ENCODE measurements around the gene CLDN6. TPM values are rescaled to one million over a fixed set of nuclear protein-coding genes. Genes with fewer than 3 reads are reported as not detected.

CLDN6 gene
- total and polyA plus RNA-seq, 9 of the 15 experiments (the other 6 are each of a cell fraction or from before 2014, with no cell fraction given) = 0.22 to 0.75 (median 0.38) TPM; not detected in 3

- TF ChIP-seq NR4A1 (CRISPR knock-in tag; IDR thresholded peaks at IDR 0.05) (peak; percentile 45; the same call in 1 of the 2 replicates), NR4A1 (tag; IDR thresholded peaks at IDR 0.05) (peak; percentile 65; the same call in 1 of the 2 replicates), BDP1 (IDR thresholded peaks at IDR 0.05; ENCODE audit: insufficient read depth, insufficient read length) (no peak), ZBTB17 (CRISPR knock-in tag; IDR thresholded peaks at IDR 0.05) (peak; percentile 86), TBP (optimal IDR thresholded peaks at IDR 0.05; ENCODE audit: low read depth, low read length) (peak; percentile 67), PYGO2 (tag; IDR thresholded peaks at IDR 0.05) (no peak)
These were observed 5.9 kb upstream of the CLDN6 start, which contains the start of the genes HCFC1R1 and THOC6 (continued) for GRCh38 chr16:3023669-3024478.

GRCh38 chr16:3023415-3023668 is 5.4 kb upstream of the CLDN6 start:
- in situ Hi-C loops (cut with MboI) = no loop called here
- peaks cover 26 to 87% of the 10 kb centered on the region in 2 experiments for H3K4me1 ChIP-seq (replicated peaks in 1 of 2; ENCODE audit: control insufficient read depth in 2 of 2, insufficient read depth in 2 of 2, low read length in 2 of 2)
- H3K36me3 ChIP-seq (ENCODE audit: control insufficient read depth, insufficient read depth, low read length) = peaks cover 39% of the 10 kb centered on the region; the same call in 2 of the 3 replicates
- no peaks in the 10 kb centered on the region for H3K27me3 ChIP-seq (ENCODE audit: control insufficient read depth in 2 of 2, insufficient read depth in 2 of 2, low read length in 2 of 2)
- H3K79me2 ChIP-seq (ENCODE audit: control insufficient read depth, insufficient read depth, low read length) = peaks cover 42% of the 10 kb centered on the region
- WGBS (ENCODE audit: insufficient coverage, low coverage, missing lambda C conversion rate) = 9% methylated on average over 6 of the region's 6 CpGs
- CTCF ChIA-PET (ENCODE audit: low intra/inter-chr PET ratio) = no interaction called here
- FAIRE-seq (no peak), DNase-seq (ENCODE audit: extremely low read depth in 1 of 4, low spot score in 3 of 4) (peak in 2 of 4 experiments; percentile 14 to 68), ATAC-seq (peak; percentile 0; the same call in 2 of the 3 replicates)
- peak overlapping the region; percentile 88 to 95; a peak in 3 of 4 replicates for H3K9ac ChIP-seq (ENCODE audit: insufficient read depth in 1 of 2, low read depth in 2 of 2, low read length in 2 of 2)
- H3K27ac ChIP-seq (ENCODE audit: extremely low read depth, low read depth, low read length) = peak overlapping the region; percentile 90
- no TSS peak for BruUV-seq (replicated peaks)
- intact Hi-C loops (cut with micrococcal nuclease) = loop anchor here (10.0 kb wide), 1 partner anchor 59 kb away; the partner anchor contains the start of genes KREMEN2 and PAQR4
- H3K4me3 ChIP-seq = peak overlapping the region; percentile 82
- POLR2A ChIA-PET = interaction anchor here (0.5 to 2.7 kb wide), 12 partner anchors 8 to 215 kb away, joined by 3 to 15 read pairs (median 4); no protein-coding TSS in a partner anchor
- H2AFZ ChIP-seq (ENCODE audit: low read depth, low read length) = no peak overlapping the region
- peak overlapping the region; percentile 83 for H3K4me2 ChIP-seq (ENCODE audit: insufficient read depth, low read length)
- peaks cover 28% of the 10 kb centered on the region for H4K20me1 ChIP-seq (replicated peaks; ENCODE audit: control insufficient read depth, insufficient read depth, low read length)
- peaks cover 2% of the 10 kb centered on the region for H3K9me1 ChIP-seq (ENCODE audit: control insufficient read depth, insufficient read depth, low read length)
- no peaks in the 10 kb centered on the region for H3K9me3 ChIP-seq (replicated peaks; ENCODE audit: control insufficient read depth, insufficient read depth, low read depth, low read length)
- TF ChIP-seq PYGO2 (tag; IDR thresholded peaks at IDR 0.05) (no peak), STAT5B (CRISPR knock-in tag; IDR thresholded peaks at IDR 0.05) (no peak), ZNF263 (CRISPR knock-in tag; IDR thresholded peaks at IDR 0.05; ENCODE audit: borderline replicate concordance) (0 out of 2 replicates have a peak, but pooled peaks have one; percentile 15), POLR2AphosphoS5 (IDR thresholded peaks at IDR 0.05; ENCODE audit: control insufficient read depth, insufficient read depth, low read depth, low read length) (peak; percentile 8; the same call in 1 of the 2 replicates), ZMIZ1 (IDR thresholded peaks at IDR 0.05; ENCODE audit: low read depth in 2 of 2, low read length in 2 of 2) (0 out of 4 replicates have a peak, but pooled peaks of 1 of the 2 experiments have one; percentile 19), ETV6 (IDR thresholded peaks at IDR 0.05; ENCODE audit: borderline replicate concordance in 1 of 2, low read depth in 2 of 2, low read length in 1 of 2) (peak in 1 of 2 experiments; percentile 17; a peak in 1 of 4 replicates), ETV6 (CRISPR knock-in tag; IDR thresholded peaks at IDR 0.05; ENCODE audit: borderline replicate concordance) (no peak)
- TF ChIP-seq, protein P1, sequence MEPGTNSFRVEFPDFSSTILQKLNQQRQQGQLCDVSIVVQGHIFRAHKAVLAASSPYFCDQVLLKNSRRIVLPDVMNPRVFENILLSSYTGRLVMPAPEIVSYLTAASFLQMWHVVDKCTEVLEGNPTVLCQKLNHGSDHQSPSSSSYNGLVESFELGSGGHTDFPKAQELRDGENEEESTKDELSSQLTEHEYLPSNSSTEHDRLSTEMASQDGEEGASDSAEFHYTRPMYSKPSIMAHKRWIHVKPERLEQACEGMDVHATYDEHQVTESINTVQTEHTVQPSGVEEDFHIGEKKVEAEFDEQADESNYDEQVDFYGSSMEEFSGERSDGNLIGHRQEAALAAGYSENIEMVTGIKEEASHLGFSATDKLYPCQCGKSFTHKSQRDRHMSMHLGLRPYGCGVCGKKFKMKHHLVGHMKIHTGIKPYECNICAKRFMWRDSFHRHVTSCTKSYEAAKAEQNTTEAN (CRISPR knock-in tag; IDR thresholded peaks at IDR 0.05) = no peak

All from K562 (cell line).